Pons (tissue), 1 donor: ENCODE data around the gene NOSTRIN.
"Not testable (repeated sequence)": the region's sequence is repeated elsewhere in the genome, so short reads cannot be mapped to it uniquely, and the experiment has no call there.

Experiments
- DNase-seq: peaks from one replicate; pipeline ENCODE4 v3.0.0-alpha.2; 2016; ENCODE audit warnings: low spot score

NOSTRIN gene

GRCh38 chr2:168790226-168790902 is 12.1 kb upstream of the NOSTRIN start:
- DNase-seq, result no peak

GRCh38 chr2:168791140-168791539 is 11.3 kb upstream of the NOSTRIN start:
- not testable (repeated sequence) for DNase-seq

DNA sequence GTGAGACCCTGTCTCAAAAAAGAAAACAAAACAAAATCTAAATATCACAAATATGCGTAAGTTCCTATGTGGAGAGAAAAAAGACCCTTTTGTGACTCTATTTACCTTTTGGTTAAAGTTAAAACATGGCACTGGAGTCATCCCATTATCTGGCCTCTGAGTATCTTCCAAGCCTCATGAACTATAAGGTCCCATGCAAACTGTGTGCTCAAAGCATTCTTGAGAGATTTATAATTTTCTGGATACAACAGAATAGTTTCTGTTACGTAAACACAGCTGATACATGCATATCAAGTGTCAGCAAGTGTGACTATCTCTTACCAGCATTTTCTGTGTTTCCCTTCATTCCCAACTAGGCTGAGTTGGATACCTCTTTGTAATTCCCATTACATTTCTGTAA is 8.8 kb upstream of the NOSTRIN start:
- DNase-seq, result no peak

GRCh38 chr2:168794968-168795367 is 7.5 kb upstream of the NOSTRIN start:
- no peak for DNase-seq

GRCh38 chr2:168796090-168796577 is 6.3 kb upstream of the NOSTRIN start:
- DNase-seq, result no peak

GRCh38 chr2:168796583-168797285 is 5.7 kb upstream of the NOSTRIN start:
- DNase-seq, result peak; percentile 4

GRCh38 chr2:168797286-168797655 is 5.2 kb upstream of the NOSTRIN start:
- no peak for DNase-seq

DNA sequence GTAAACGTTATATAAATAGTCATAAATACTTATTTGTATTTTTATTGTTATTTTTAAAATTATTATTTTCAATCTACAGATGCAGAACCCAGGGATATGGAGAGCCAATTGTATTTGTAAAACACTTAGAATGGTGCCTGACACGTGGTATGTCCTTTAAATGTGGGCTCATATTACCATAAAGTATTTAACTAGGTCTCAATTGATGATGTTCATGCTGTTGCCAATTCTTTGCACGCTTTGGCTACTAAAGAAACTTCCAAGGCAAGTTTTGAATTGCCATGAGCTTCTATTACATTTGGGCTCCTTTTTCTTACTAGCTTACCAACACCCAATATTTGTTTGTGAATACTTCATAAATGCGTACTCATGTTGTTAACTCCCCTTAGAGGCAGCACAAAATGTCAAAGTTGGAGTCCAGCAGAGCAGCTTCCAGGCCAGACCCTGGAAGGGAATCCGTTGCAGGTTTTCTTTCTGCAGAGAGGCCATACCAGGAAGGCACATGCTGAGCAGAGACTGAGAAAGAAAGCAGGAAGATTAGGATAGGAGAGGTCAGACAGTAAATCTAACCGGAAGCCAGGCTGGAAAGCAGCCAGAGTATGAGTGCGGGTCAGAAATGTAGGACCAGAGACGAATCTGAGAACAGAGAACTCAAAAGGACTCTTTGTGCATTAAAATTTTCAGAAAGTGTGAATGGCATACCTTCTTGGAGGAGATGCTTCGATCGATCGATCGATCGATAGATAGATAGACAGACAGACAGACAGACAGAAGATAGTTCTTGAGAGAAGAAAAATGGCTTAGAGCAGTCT is 4.2 kb upstream of the NOSTRIN start:
- DNase-seq, result no peak

DNA sequence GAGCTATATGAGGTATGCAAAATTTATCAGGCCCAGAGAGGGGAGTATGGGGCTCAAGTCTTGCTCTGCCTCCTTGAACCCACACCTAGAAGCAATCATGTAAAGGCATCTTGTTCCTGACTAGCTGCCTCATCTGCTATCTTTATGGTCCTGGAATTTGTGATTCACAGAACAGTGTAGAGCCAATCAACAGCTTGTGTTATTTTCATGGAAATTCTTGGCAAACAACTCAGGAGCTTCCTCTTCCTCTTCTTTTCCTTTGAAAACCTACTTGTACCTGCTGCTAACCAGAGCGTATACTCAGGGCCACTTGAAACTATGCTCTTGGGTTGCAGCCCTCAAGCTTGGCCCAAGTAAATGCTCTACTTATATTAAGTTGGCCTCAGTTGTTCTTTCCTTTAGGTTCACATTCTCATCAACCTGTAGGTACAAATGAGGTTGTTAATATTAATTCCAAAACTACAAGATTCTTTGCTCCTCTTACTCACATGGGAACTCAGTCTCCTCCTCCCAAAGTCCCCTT is 3.5 kb upstream of the NOSTRIN start:
- DNase-seq, result no peak

- no peak for DNase-seq
Measured at GRCh38 chr2:168801471-168801870, 966 bp upstream of the NOSTRIN start.

GRCh38 chr2:168802859-168803725 is 655 bp downstream of the NOSTRIN start:
- no peak for DNase-seq

DNA sequence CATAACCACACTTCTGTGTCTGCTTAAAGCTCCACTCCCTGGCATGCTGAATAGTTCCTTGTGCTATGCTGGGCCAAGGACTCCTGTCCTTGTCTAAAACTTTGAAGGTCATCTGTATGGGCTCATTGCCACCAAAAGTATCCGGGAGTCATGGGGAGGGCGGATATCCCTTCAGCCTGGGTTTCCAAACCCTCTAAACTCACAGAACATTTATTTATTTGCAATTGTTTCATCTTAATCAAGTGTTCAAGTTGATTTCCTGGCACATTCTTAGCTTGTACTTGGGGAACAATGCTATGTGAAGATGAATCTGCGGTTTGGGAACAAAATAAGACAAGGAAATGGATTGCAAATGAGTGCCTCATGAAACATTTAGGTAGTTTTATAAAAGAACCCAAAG is 1.8 kb downstream of the NOSTRIN start:
- DNase-seq, result no peak

DNA sequence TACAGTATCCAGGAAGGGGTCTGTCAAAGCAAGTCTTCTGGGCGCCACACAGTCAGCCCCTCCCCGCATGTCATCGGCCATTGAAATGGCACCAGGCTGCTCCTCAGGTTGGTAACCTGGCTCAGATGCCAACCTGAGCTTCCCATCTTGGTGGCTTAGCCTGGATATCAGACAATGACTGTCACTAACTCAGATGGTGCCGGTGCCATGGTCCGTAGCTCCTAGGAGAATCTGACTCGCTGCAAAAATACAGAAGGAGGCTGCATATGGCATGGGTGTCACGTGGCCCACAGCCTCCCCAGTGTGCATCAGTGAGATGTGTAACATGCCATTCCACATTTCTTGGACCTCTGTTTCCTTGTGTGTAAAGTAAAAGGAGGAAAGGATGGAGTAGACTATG is 3.2 kb downstream of the NOSTRIN start:
- DNase-seq, result no peak

DNA sequence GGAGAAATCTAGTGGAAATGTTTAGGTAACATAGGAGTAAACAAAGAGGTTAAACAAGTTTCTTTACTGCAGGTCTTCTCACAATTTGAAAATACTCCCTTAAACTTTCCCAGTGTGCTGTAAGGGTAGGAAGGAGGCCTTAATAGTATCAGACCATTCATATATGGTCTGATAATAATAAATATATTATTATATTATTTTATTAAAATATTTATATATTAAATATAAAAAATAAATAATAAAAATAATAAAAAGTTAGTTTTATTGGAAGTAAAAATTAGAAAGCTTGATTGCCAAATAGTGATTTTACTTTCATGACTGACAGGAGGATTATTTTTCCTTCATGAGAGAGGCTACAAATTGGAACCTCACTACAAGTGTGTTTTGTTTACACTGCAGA is 7.1 kb downstream of the NOSTRIN start:
- DNase-seq, result no peak

- no peak for DNase-seq
Measured at GRCh38 chr2:168810235-168810634, 7.8 kb downstream of the NOSTRIN start.

- no peak for DNase-seq
Measured at GRCh38 chr2:168811696-168812095, 9.3 kb downstream of the NOSTRIN start.

DNA sequence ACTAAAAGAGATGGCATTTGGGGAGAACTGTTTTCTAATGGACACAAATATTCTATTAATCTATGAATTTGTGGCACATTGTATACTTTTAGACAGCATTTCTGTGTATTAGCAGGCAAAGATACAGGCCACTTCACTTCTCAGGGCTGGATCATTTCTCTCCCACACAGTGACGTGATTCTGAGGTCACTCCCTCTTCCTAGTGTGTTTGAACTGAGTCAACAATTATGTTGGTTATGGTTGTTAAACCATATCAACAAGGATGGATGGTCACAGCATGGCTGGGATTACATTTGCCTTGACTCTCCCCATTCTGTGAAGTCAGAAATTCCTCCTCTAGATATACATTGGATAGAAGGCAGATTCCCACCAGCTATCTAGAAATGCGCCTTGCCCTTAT is 11.6 kb downstream of the NOSTRIN start:
- no peak for DNase-seq

GRCh38 chr2:168814939-168815907 is 12.8 kb downstream of the NOSTRIN start:
- no peak for DNase-seq

DNA sequence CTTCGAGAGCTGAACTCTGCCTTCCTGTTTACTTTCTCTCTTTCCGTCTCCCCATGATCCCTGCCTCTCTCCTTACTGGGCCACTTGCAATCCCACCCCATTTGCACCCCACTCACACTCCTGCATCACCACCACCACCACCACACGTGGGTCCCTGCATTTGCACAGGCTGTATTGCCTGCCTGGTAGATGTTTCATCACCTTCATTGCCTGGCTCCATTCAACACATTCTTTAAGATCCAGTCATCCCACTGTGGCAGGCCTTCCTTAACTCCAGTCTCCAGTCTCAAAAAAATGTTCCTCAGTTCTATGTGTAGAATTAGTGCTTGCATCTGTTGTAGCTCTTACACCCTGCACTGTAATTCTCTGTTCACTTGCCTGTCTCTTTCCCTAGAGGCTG is 13.9 kb downstream of the NOSTRIN start:
- no peak for DNase-seq

- DNase-seq, result no peak
Measured at GRCh38 chr2:168819050-168819715, 16.7 kb downstream of the NOSTRIN start.
